Keratinocyte (primary cell): Measurements from ENCODE around the gene AP3B1.

ENCODE experiments used
- CTCF ChIP-seq, 3 experiments: IDR thresholded peaks in 1 of 3; conservative IDR thresholded peaks in 1 of 3; optimal IDR thresholded peaks in 1 of 3; 2 replicates in 2 of 3; 3 replicates in 1 of 3; pipeline versions ENCODE3 to v1.5.1; 2011; ENCODE audit warnings: low read length in 3 of 3, mild to moderate bottlenecking in 3 of 3, moderate library complexity in 2 of 3, control low read depth in 1 of 3, inconsistent platforms in 1 of 3; ENCODE audit not compliant: insufficient read depth in 2 of 3; ENCODE audit errors: extremely low read depth in 1 of 3
- EZH2 ChIP-seq: IDR thresholded peaks from one replicate; pipeline ENCODE4 v1.6.1; 2012; ENCODE audit warnings: inconsistent platforms, mild to moderate bottlenecking, low read length, moderate library complexity

- TF ChIP-seq CTCF (optimal IDR thresholded peaks at IDR 0.05 in 1 of 3, IDR thresholded peaks at IDR 0.05 in 1 of 3, conservative IDR thresholded peaks at IDR 0.05 in 1 of 3; ENCODE audit: extremely low read depth in 1 of 3, insufficient read depth in 2 of 3, low read length in 3 of 3), result no peak
- no peak for TF ChIP-seq EZH2
These were observed 34.2 kb upstream of the AP3B1 start for GRCh38 chr5:78328585-78329173.
